HCT116 (cell line): ENCODE measurements around the gene KLRD1. TPM values are rescaled to one million over a fixed set of nuclear protein-coding genes. Genes with fewer than 3 reads are reported as not detected.

ENCODE experiments used
- ATAC-seq: fragments of 200-7000 bp; cut with Tn5 transposase; 2 replicates; pipeline ENCODE4 v1.9.1; 2020; ENCODE audit warnings: mild to moderate bottlenecking, moderate library complexity
- BruUV-seq: library from RNA; stranded (reverse); fragments of 400-500 nt; replicated peaks from 2 replicates; lab custom pipeline; 2021; lab: Mats Ljungman, UMichigan
- CTCF ChIA-PET: fragments of 300-600 bp; sonication (Branson Sonifier 250); formaldehyde crosslinking; loops from one replicate; lab custom pipeline; 2021; ENCODE audit warnings: antibody characterized with exemption; lab: Charles Lee
- POLR2A ChIA-PET: fragments of 300-600, 350-600 bp; sonication (Branson Sonifier 250); formaldehyde crosslinking; loops from one replicate; lab custom pipeline; 2021; ENCODE audit warnings: antibody characterized with exemption; lab: Charles Lee
- RAD21 ChIA-PET, 2 experiments: fragments of 300-600 bp; sonication (Branson Sonifier 250); formaldehyde crosslinking; loops; one replicate each; lab custom pipeline; 2023; ENCODE audit warnings: low total read pairs in 2 of 2; ENCODE audit not compliant: uncharacterized antibody in 2 of 2, unreplicated experiment in 2 of 2, low non-redundant PET in 1 of 2; lab: Charles Lee
- DNase-seq: peaks from one replicate; pipeline ENCODE4 v3.0.0-alpha.2; 2010; ENCODE audit warnings: low read depth, low spot score
- H2AFZ ChIP-seq: fragments of 200-600 bp; shearing (Covaris generic), sonication (generic); 2 replicates; pipeline ENCODE4 v1.6.1; 2017; ENCODE audit warnings: low read depth, mixed run types, mixed read lengths, antibody characterized with exemption, low read length; ENCODE audit not compliant: poor library complexity, severe bottlenecking
- H3K27ac ChIP-seq: 2 replicates; pipeline ENCODE4 v1.5.1; 2012; ENCODE audit warnings: low read depth, low read length
- H3K27me3 ChIP-seq: fragments of 200-600 bp; sonication (generic); 2 replicates; pipeline ENCODE4 v1.6.1; 2016; ENCODE audit warnings: mixed run types, low read length, mixed read lengths; ENCODE audit not compliant: insufficient read depth
- H3K36me3 ChIP-seq, 2 experiments: fragments of 200-500 bp in 1 of 2; fragments of 200-600 bp in 1 of 2; sonication (Bioruptor generic) in 1 of 2; sonication (generic) in 1 of 2; 2 replicates each; pipeline versions ENCODE4 v1.5.1 to v1.6.1; 2014 to 2016; ENCODE audit warnings: low read length in 2 of 2, inconsistent platforms in 1 of 2, mixed read lengths in 1 of 2, mixed run types in 1 of 2; ENCODE audit not compliant: insufficient read depth in 2 of 2, control insufficient read depth in 1 of 2
- H3K4me1 ChIP-seq, 2 experiments: fragments of 200-600 bp in 1 of 2; sonication (generic) in 1 of 2; 2 replicates each; pipeline versions ENCODE4 v1.5.1 to v1.6.1; 2012 to 2017; ENCODE audit warnings: low read length in 2 of 2, inconsistent platforms in 1 of 2, mild to moderate bottlenecking in 1 of 2, mixed read lengths in 1 of 2, mixed run types in 1 of 2, moderate library complexity in 1 of 2; ENCODE audit not compliant: insufficient read depth in 2 of 2, control insufficient read depth in 1 of 2
- H3K4me2 ChIP-seq: fragments of 200-600 bp; sonication (generic); 2 replicates; pipeline ENCODE4 v1.6.1; 2017; ENCODE audit warnings: mixed run types, low read length, mixed read lengths
- H3K4me3 ChIP-seq, 2 experiments: fragments of 200-600 bp in 1 of 2; sonication (generic) in 1 of 2; replicated peaks in 1 of 2; 2 replicates each; pipeline ENCODE4 v1.5.1; 2011 to 2016; ENCODE audit warnings: low read length in 2 of 2, control low read depth in 1 of 2, low read depth in 1 of 2, mild to moderate bottlenecking in 1 of 2, mixed read lengths in 1 of 2, mixed run types in 1 of 2
- H3K79me2 ChIP-seq: fragments of 200-600 bp; sonication (generic); 2 replicates; pipeline ENCODE4 v1.6.1; 2017; ENCODE audit warnings: mild to moderate bottlenecking, mixed run types, low read length, moderate library complexity, mixed read lengths; ENCODE audit not compliant: insufficient read depth
- H3K9ac ChIP-seq: fragments of 200-600 bp; sonication (generic); 2 replicates; pipeline ENCODE4 v1.6.1; 2016; ENCODE audit warnings: low read length, mixed read lengths
- H3K9me2 ChIP-seq: fragments of 200-600 bp; sonication (generic), shearing (Covaris generic); 2 replicates; pipeline ENCODE4 v1.6.1; 2017; ENCODE audit warnings: mixed run types, mild to moderate bottlenecking, moderate library complexity; ENCODE audit not compliant: insufficient read depth
- H3K9me3 ChIP-seq, 2 experiments: fragments of 200-500 bp in 1 of 2; fragments of 200-600 bp in 1 of 2; sonication (Bioruptor generic) in 1 of 2; sonication (generic) in 1 of 2; 2 replicates each; pipeline ENCODE4 v1.6.1; 2014 to 2017; ENCODE audit warnings: low read length in 2 of 2, mixed read lengths in 2 of 2, inconsistent platforms in 1 of 2, low read depth in 1 of 2, mild to moderate bottlenecking in 1 of 2, mixed run types in 1 of 2, moderate library complexity in 1 of 2; ENCODE audit not compliant: control insufficient read depth in 1 of 2, insufficient read depth in 1 of 2
- H4K20me1 ChIP-seq: fragments of 200-600 bp; sonication (generic), shearing (Covaris generic); 2 replicates; pipeline ENCODE4 v1.6.1; 2017; ENCODE audit warnings: mixed run types, mild to moderate bottlenecking, moderate library complexity; ENCODE audit not compliant: insufficient read depth
- FOSL1 ChIP-seq: IDR thresholded peaks from 2 replicates; pipeline ENCODE4 v1.6.1; 2012; ENCODE audit warnings: low read depth
- JUND ChIP-seq: IDR thresholded peaks from 2 replicates; pipeline ENCODE4 v1.6.1; 2012
- MAX ChIP-seq: IDR thresholded peaks from 2 replicates; pipeline ENCODE4 v1.6.1; 2012
- RAD21 ChIP-seq: IDR thresholded peaks from 2 replicates; pipeline ENCODE4 v1.6.1; 2012; ENCODE audit warnings: low read depth, mild to moderate bottlenecking
- SIN3A ChIP-seq: IDR thresholded peaks from 2 replicates; pipeline ENCODE4 v1.6.1; 2012; ENCODE audit warnings: low read depth
- SRF ChIP-seq: IDR thresholded peaks from 2 replicates; pipeline ENCODE4 v1.6.1; 2012; ENCODE audit warnings: low read depth
- YY1 ChIP-seq: IDR thresholded peaks from 2 replicates; pipeline ENCODE4 v1.6.1; 2011; ENCODE audit warnings: low read length, low read depth, moderate library complexity, mild to moderate bottlenecking; ENCODE audit not compliant: insufficient replicate concordance; ENCODE audit errors: extremely low read depth
- ZFX ChIP-seq: fragments of 450-650 bp; IDR thresholded peaks from 2 replicates; pipeline ENCODE4 v1.6.1; 2017
- ZNF274 ChIP-seq: fragments of 200-500 bp; sonication (Bioruptor generic); IDR thresholded peaks from 2 replicates; pipeline ENCODE4 v1.6.1; 2014; ENCODE audit warnings: mild to moderate bottlenecking, low read depth, low read length, inconsistent platforms
- intact Hi-C: fragments of 100-400 bp; cut with micrococcal nuclease; formaldehyde crosslinking; loops from 2 replicates; pipeline ENCODE4 v1.10.0; 2022
- total RNA-seq: library from RNA; stranded (reverse); gene quantifications from one replicate; pipeline ENCODE4 v1.2.1, GENCODE V29; 2021; ENCODE audit not compliant: unreplicated experiment
- TF ChIP-seq, protein P1 (sequence below): IDR thresholded peaks from 2 replicates; pipeline ENCODE4 v1.6.1; 2012; ENCODE audit warnings: low read depth

KLRD1 gene
- total RNA-seq, 1 experiment from 2014 or later, result 0.27 TPM

- no TSS peak for BruUV-seq
- Histone ChIP-seq H3K4me2 (0 out of 2 replicates have a peak overlapping the region, but pooled peaks have one; percentile 17), H3K9ac (no peak overlapping the region), H3K9me2 (no peaks in the 10 kb centered on the region), H3K27ac (peak overlapping the region; percentile 48), H3K4me1 (peaks cover 7 to 17% of the 10 kb centered on the region in 2 experiments), H3K36me3 (no peaks in the 10 kb centered on the region), H2AFZ (peak overlapping the region; percentile 54), H3K79me2 (no peaks in the 10 kb centered on the region), H3K9me3 (no peaks in the 10 kb centered on the region; a peak in 1 of 4 replicates), H3K27me3 (no peaks in the 10 kb centered on the region), H3K4me3 (no peak overlapping the region), H4K20me1 (no peaks in the 10 kb centered on the region)
- POLR2A ChIA-PET, result no interaction called here
- DNase-seq, result no peak
- TF ChIP-seq MAX (no peak), RAD21 (peak; percentile 10; the same call in 1 of the 2 replicates)
- intact Hi-C loops, result no loop called here
- RAD21 ChIA-PET, result no interaction called here
- ATAC-seq, result peak; percentile 30; the same call in 1 of the 2 replicates
- CTCF ChIA-PET, result no interaction called here
Measured at GRCh38 chr12:10354071-10354470, 46.4 kb downstream of the KLRD1 start.

DNA sequence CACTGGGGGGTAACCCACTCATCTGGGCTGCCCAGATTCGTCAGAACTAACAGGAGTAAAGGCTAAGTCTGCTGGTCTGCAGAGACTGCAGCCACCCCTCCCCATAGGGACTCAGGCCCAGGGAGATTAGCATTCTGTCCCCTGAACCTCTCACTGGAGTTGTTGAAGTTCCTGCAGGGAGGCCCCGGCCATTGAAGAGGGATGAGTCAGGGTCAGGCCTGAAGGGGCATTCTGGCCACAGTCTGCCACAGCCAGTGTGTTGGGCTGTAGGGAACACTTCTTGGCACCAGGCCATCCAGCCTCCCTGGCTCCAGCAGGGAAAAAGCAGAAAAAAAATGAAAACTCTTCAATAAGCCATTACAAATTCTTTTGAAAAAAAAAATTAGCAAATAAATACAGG, 46.8 kb downstream of the KLRD1 start:
- no peak overlapping the region for H3K4me3 ChIP-seq
- H3K9me3 ChIP-seq, result no peaks in the 10 kb centered on the region; a peak in 1 of 4 replicates
- TF ChIP-seq, protein P1, sequence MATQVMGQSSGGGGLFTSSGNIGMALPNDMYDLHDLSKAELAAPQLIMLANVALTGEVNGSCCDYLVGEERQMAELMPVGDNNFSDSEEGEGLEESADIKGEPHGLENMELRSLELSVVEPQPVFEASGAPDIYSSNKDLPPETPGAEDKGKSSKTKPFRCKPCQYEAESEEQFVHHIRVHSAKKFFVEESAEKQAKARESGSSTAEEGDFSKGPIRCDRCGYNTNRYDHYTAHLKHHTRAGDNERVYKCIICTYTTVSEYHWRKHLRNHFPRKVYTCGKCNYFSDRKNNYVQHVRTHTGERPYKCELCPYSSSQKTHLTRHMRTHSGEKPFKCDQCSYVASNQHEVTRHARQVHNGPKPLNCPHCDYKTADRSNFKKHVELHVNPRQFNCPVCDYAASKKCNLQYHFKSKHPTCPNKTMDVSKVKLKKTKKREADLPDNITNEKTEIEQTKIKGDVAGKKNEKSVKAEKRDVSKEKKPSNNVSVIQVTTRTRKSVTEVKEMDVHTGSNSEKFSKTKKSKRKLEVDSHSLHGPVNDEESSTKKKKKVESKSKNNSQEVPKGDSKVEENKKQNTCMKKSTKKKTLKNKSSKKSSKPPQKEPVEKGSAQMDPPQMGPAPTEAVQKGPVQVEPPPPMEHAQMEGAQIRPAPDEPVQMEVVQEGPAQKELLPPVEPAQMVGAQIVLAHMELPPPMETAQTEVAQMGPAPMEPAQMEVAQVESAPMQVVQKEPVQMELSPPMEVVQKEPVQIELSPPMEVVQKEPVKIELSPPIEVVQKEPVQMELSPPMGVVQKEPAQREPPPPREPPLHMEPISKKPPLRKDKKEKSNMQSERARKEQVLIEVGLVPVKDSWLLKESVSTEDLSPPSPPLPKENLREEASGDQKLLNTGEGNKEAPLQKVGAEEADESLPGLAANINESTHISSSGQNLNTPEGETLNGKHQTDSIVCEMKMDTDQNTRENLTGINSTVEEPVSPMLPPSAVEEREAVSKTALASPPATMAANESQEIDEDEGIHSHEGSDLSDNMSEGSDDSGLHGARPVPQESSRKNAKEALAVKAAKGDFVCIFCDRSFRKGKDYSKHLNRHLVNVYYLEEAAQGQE, result no peak
- TF ChIP-seq ZFX (no peak), ZNF274 (no peak), YY1 (no peak), SRF (no peak), JUND (no peak), SIN3A (no peak), FOSL1 (no peak)
- H3K9ac ChIP-seq, result no peak overlapping the region
- 0 out of 2 replicates have a peak overlapping the region, but pooled peaks have one; percentile 17 for H3K4me2 ChIP-seq
- no peaks in the 10 kb centered on the region for H3K9me2 ChIP-seq
- H3K4me1 ChIP-seq, result peaks cover 7 to 17% of the 10 kb centered on the region in 2 experiments
- POLR2A ChIA-PET, result no interaction called here
- no peaks in the 10 kb centered on the region for H4K20me1 ChIP-seq
- RAD21 ChIA-PET, result no interaction called here
- DNase-seq (no peak), ATAC-seq (peak; percentile 40; the same call in 1 of the 2 replicates)
- intact Hi-C loops, result no loop called here
- H2AFZ ChIP-seq, result peak overlapping the region; percentile 54
- BruUV-seq, result no TSS peak
- no peaks in the 10 kb centered on the region for H3K27me3 ChIP-seq
- CTCF ChIA-PET, result no interaction called here
- H3K79me2 ChIP-seq, result no peaks in the 10 kb centered on the region
- H3K27ac ChIP-seq, result peak overlapping the region; percentile 48
- no peaks in the 10 kb centered on the region for H3K36me3 ChIP-seq
